Endothelial cell of hepatic sinusoid (primary cell): Measurements from ENCODE around the gene SLC4A2.

Experiments used
- in situ Hi-C: cut with HindIII; loops from 2 replicates; pipeline ENCODE4 v1.10.0; 2017; ENCODE audit warnings: low sequenced_read_pairs

Gene SLC4A2

DNA sequence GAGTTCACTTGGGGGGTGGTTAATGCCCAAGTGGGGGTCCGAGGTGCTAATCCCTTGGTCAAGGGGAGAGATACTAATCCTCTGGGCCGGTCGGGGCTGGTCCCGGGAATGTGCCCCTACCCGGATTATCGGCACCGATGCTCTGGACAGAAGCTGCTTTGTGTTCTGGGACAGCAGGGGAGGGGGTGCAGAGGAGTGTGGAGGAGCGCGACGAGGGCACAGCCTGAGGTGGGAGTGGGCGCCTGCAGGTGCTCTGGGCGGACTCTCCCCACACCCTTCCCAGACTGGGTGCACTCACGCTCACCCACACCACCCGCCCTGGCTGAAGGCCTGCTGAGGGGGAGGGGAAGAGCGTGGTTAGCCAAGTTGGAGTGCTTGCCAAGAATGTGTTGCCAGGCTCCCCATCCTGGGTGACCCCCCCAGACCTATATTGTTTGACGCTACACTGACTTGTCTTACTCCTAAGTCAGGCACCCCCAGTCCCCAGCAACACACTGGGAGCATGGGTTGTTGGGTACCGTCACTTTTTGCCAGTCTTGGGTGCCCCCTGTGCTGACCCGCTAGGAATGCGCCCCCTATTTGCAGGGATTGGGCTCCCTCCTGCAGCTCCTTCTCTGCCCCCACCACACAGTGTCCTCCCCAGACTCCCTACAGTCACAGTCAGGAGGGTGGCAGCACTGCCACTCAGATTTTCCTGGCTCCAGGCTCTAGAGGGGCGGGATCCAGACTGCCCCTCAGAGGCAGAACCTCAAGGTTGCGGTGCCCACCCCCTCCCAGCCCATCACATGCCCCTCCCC lies 1.2 kb downstream of the SLC4A2 start:
- in situ Hi-C loops, result no loop called here

DNA sequence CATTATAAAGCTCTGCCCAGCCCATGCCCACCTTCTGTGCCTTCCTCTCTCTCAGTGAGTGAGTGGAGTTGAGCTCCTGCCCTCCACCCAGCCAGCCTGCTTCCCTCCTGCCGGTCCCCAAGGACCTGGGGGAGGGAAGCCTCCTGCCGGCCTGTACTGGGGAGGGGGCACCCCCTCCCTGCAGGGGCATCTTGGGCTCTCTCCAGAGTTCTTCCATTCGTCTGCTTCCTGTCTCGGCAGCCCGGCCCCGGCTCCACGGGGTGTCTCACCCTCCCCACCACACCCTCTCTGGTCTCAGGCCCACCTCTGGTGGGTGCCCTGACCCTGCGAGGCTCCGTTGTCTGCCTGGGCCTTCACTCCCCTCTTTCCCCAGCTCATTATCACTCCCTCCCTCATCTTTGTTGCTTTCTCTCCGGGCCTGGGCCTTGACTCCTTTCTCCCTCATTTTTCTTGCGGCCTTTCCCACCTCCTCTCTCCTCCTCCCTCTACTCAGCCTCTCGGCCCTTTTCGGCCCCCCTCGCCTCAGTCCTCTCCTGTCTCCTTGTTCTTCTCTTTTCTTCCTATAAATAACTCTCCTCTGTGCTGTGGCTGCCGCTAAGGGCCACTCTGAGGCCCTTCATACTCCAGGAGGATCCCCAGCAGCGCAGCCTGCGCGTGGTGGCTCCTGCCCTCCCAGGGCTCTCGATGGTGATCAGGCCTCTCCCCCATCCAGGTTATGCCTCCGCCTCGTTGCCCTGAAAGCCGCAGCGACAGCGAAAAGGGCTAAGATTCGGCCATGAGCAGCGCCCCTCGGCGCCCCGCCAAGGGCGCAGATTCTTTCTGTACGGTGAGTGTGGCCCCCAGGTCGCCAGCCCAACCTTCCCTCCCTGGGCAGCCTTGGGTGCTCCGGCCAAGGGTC lies 2.1 kb downstream of the SLC4A2 start:
- in situ Hi-C loops, result no loop called here

DNA sequence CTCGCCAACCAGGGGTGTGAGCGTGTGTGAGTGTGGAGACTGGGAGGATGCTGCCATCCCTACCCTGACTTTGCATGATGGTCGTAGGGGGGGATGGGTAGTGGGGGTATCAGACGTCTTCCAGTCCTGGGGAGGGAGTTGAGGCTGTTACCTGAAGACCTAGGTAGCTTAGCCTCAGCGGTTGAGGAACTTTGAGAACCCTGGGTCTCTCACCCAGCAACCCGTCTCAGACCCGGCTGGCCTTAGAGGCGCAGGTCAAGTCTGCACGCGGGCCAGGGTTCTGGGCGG lies 2.7 kb downstream of the SLC4A2 start:
- in situ Hi-C loops, result no loop called here

DNA sequence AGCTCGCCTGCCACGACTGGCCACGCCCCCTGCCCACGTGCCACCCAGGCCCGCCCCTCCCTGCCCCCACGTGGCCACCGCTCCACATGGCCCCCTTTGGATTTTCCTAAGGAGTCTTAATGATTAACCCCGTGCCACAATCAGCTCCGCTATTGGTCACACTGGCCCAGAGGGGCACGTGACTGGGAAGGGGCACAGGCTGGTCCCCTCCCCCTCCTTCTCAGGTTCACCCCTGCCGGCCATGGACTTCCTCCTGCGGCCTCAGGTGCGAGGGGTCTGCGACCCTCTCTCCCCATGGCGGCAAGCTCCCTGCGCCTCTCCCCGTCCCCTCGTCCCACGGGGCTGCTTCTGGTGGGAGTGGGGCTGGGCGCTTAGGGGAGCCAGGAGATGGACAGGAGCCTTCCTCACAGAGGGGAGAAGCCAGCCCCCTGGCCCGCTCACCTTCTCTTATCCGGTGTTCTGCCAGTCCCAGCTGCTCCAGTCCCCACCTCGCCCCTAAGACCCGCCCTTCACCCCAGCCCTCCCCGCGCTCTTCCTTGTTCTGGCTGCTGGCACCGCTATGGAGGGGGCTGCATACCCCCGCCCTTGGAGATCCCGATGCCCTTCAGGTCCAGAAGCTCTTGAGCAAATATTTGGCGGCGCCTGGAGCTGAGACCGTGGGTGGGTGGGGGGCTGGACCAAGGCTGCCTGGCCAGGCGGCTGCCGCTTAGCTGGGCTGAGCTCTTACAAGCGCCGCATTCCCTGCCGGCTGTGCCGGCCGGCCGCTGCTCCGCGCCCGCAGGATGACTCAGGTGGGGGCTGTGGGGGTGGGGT lies 3.2 kb downstream of the SLC4A2 start:
- in situ Hi-C loops, result no loop called here

DNA sequence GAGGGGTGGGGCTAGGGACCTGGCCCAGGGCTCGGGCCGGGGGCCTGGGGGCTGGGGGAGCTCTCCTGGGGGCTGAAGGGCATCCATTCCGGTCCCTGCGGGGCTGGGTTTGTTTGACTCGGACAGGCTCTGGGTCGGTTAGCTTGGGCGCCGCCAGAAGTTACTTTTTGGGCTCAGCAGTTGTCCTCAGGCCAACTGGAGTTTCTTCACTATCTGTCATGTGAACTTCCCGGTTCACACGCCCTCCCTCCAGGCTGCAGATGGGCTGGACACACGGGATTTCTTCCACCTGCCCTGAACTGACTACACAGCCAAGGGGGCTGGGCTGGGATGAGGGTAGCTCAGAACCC lies 3.8 kb downstream of the SLC4A2 start:
- in situ Hi-C loops, result no loop called here

DNA sequence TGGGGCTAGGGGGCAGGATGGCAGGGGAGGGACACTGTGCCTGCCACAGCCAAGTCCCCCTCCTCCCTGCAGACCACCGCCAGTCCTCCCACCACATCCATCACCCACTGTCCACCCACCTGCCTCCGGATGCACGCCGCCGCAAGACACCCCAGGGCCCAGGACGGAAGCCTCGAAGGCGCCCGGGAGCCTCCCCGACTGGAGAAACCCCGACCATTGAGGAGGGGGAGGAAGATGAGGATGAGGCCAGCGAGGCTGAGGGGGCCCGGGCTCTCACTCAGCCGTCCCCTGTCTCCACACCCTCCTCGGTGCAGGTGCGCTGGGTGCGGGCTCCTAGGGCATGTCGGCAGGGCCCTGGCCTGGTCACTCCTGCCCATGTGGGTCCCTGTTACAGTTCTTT lies 5.1 kb downstream of the SLC4A2 start:
- in situ Hi-C loops, result no loop called here

DNA sequence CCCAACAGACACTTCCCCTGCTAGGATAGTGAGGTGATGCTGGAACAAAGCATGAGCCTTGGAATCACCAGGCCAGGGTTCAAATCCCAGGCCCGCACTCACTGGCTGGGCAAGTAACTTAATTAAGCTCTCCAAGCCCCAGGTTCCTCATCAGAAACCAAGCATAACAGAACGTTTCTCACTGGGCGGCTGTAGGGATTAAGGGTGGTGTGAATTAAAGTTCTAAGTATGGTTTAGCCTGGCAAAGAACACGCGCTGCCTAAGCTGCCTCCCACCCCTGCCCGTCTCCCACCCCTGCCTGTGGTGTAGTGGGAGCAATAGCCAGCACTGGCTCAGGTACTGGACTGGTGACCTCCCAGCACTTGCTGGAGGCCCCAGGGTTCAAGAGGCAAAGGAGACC lies 5.6 kb downstream of the SLC4A2 start:
- in situ Hi-C loops, result no loop called here

DNA sequence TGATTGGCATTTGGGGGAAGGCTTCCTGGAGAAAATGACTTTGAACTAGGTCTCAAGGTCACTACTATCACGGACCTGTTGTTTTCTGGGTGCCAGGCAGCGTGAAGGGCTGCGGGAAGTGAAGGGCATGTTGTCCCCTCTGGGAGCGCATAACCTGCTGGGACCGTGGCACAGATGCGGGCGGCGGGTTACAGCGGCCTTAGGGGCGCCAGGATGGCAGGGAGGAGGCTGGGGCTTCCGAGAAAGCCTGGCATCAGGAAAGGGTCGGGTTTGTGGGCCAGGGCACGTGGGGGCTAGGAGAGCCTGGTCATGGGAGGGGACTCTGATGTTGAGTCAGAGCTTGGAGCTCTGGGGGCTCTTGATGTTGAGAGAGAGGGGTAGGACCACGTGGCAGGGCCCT lies 6.1 kb downstream of the SLC4A2 start:
- in situ Hi-C loops, result no loop called here

DNA sequence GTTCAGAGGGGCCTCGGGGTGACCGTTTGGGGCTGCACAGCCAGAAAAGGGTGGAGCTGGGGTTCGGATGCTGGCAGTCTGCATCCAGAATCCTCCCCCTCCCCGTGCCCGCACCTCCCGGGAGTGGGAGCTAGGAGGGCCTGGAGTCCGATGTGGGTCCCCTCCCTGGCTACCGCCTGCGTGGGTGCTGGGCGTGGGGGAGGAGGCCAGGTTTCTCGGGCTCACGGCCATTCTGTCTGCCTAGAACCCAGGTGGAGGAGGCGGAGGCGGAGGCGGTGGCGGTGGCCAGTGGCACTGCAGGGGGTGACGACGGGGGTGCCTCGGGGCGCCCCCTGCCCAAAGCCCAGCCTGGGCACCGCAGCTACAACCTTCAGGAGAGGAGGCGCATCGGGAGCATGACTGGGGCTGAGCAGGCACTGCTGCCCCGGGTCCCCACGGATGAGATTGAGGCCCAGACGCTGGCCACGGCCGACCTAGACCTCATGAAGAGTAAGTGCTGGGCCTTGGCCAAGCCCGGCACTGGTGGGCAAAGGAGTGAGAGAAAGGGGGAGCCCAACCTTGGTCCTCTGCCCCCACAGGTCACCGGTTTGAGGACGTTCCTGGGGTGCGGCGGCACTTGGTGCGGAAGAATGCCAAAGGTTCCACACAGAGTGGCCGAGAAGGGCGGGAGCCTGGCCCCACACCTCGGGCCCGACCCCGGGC lies 7.0 kb downstream of the SLC4A2 start:
- in situ Hi-C loops, result no loop called here

DNA sequence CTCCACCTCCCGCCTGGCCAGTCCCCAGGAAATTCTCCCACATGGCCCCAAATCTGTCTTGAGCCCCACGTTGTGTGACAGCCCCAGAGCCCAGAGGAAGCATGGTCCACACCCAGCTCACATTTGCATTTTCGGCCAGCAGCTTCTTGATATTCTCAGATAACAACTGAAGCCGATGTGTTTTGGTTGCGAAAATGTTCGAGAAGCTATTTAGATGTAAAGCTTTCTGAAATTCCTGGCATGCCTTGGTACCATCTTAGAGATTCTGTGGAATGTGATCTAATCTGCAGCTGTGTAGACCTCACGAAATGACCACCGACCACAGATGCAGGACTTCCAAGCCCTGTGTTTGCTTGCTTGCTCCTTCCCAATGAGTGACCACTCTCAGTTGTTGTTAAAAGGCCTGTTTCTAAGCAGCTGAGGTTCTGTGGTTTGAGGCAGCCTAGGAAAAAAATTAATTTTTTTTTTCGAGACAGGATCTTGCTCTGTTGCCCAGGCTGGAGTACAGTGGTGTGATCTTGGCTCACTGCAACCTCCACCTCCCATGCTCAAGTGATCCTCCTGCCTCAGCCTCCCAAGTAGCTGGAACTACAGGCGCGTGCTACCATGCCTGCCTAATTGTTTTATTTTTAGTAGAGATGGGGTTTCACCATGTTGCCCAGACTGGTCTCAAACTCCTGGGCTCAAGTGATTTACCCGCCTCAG lies 8.8 kb downstream of the SLC4A2 start:
- in situ Hi-C loops, result no loop called here

DNA sequence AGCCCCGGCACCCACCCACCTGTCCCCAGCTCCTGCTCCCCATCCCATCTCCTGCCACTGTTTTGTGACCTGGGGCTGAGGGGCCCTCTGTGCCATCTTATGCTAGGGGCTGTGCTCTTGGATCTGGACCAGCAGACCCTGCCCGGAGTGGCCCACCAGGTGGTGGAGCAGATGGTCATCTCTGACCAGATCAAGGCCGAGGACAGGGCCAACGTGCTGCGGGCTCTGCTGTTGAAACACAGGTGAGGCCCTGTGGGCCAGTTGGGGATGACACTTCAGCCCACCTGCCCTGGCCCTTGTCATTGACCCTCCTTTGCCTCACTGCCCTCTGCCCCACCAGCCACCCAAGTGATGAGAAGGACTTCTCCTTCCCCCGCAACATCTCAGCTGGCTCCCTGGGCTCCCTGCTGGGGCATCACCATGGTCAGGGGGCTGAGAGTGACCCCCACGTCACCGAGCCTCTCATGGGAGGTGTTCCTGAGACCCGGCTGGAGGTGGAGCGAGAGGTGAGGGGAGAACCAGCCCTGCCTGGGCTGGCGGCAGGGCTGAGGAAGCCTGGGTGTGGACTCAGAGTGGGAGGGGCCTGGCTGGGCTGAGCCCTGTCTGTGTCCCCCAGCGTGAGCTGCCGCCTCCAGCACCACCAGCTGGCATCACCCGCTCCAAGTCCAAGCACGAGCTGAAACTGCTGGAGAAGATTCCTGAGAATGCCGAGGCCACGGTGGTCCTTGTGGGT lies 10.6 kb downstream of the SLC4A2 start:
- in situ Hi-C loops, result no loop called here

DNA sequence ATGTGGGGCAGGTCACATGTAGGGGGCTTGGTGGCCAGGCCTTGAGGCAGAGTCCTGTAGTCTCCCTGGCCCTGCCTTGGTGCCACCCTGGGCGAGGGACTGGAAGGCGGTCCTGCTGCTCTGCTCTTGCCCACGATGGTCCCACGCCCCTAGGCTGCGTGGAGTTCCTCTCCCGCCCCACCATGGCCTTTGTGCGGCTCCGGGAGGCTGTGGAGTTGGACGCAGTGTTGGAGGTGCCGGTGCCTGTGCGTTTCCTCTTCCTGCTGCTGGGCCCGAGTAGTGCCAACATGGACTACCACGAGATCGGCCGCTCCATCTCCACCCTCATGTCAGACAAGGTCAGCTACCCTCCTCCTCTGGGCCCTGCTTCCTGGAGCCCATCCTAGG lies 11.2 kb downstream of the SLC4A2 start:
- in situ Hi-C loops, result no loop called here

DNA sequence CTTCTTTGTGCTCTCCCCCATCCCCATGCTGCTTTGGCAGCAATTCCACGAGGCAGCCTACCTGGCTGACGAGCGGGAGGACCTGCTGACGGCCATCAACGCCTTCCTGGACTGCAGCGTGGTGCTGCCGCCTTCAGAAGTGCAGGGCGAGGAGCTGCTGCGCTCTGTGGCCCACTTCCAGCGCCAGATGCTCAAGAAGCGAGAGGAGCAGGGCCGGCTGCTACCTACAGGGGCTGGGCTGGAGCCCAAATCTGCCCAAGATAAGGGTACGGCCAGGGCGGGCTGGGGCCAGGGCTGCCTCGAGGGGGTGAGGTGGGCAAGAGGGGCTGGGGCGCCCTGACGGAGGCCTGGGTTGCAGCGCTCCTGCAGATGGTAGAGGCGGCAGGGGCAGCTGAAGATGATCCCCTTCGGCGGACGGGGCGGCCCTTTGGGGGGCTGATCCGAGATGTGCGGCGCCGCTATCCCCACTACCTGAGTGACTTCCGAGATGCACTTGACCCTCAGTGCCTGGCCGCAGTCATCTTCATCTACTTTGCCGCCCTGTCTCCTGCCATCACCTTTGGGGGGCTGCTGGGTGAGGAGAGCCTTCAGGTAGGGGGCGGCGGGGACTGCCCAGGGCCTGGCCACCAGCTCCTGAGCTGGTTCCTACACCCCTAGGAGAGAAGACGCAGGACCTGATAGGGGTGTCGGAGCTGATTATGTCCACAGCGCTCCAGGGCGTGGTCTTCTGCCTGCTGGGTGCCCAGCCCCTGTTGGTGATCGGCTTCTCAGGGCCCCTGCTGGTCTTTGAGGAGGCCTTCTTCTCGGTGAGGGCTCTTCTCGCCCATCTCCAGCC lies 11.9 kb downstream of the SLC4A2 start:
- in situ Hi-C loops, result no loop called here

DNA sequence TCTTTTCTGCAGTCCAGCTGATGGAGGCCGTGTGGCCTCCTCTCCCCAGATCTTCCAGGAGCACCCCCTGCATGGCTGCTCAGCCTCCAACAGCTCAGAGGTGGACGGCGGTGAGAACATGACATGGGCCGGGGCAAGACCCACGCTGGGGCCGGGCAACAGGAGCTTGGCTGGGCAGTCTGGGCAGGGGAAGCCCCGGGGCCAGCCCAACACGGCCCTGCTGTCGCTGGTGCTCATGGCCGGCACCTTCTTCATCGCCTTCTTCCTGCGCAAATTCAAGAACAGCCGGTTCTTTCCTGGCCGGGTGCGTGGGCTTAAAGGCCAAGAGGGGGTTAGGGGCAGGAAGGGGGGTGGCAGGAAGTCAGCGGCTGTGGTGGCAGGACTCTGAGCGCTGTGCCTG lies 14.6 kb downstream of the SLC4A2 start:
- in situ Hi-C loops, result no loop called here

DNA sequence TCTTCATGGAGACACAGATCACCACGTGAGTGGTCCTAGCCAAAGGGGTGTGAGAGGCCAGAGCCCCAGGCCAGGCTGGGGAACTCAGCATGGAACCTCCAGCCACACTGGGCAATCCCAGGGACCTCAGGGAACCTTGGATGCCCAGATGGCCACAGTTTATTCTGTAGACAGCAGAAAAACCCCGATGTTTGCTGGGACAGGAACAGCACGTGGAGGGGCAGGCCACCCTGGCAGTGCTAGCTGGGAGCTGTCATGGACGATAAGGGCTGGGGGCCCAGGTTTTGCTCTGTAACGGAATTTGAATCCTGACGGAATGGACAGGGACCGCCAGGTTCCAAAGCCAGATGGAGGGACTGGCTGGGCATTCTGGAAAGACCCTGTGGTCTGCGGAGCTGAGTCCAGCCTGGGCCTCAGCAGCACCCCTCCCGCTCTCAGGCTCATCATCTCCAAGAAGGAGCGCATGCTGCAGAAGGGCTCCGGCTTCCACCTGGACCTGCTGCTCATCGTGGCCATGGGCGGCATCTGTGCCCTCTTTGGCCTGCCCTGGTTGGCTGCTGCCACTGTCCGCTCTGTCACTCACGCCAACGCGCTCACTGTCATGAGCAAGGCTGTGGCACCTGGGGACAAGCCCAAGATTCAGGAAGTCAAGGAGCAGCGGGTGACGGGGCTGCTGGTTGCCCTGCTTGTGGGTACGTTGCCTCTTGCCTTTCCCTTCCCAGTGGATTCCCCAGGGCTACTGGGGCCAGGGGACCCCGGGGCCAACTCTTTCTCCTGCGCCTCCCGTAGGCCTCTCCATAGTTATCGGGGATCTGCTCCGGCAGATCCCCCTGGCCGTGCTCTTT lies 15.7 kb downstream of the SLC4A2 start:
- in situ Hi-C loops, result no loop called here

DNA sequence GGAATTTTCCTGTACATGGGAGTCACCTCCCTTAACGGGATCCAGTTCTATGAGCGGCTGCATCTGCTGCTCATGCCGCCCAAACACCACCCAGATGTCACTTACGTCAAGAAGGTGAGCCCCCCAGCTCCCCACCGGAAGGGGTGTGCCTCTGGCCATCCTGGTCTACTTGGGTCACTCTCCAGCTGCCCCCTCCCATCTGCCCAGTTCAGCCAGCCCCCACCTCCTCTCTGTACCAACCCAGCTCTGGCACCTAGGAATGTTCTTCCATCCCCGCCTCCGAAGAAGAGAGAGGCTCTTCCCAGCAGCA lies 16.2 kb downstream of the SLC4A2 start:
- in situ Hi-C loops, result no loop called here

DNA sequence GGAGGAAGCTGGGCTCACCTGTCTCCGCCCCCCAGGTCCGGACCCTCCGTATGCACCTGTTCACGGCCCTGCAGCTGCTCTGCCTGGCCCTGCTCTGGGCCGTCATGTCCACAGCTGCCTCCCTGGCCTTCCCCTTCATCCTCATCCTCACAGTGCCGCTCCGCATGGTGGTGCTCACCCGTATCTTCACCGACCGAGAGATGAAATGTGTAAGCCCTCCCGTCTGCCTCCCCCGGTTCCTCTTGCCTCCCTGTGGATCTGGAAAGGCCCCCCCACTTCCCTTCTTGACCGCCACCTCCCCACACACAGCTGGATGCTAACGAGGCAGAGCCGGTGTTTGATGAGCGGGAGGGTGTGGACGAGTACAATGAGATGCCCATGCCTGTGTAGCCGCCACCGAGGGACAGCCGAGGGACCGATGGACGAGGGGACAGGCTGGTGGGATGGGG lies 16.6 kb downstream of the SLC4A2 start:
- in situ Hi-C loops, result no loop called here
